Thymus (tissue), 11 donors: Measurements from ENCODE around the gene PSMD13. TPM values are rescaled to one million over a fixed set of nuclear protein-coding genes. Genes with fewer than 3 reads are reported as not detected.

Source experiments
- DNase-seq, 9 donors: peaks; one replicate each; pipeline ENCODE4 v3.0.0-alpha.2; 2013; ENCODE audit warnings: low spot score in 9 of 9, low read depth in 6 of 9, missing footprints in 1 of 9
- H3K27ac ChIP-seq, 2 donors: one replicate each; pipeline ENCODE4 v1.5.1; 2013; ENCODE audit warnings: control low read depth in 1 of 2, low read depth in 1 of 2, low read length in 1 of 2, mild to moderate bottlenecking in 1 of 2, moderate library complexity in 1 of 2
- H3K27me3 ChIP-seq, 2 donors: one replicate each; pipeline ENCODE4 v1.5.1; 2013; ENCODE audit warnings: low read length in 1 of 2; ENCODE audit not compliant: control insufficient read depth in 2 of 2, insufficient read depth in 1 of 2
- H3K36me3 ChIP-seq, 2 donors: one replicate each; pipeline ENCODE4 v1.5.1; 2013; ENCODE audit warnings: low read length in 1 of 2, mild to moderate bottlenecking in 1 of 2, moderate library complexity in 1 of 2; ENCODE audit not compliant: control insufficient read depth in 2 of 2, insufficient read depth in 2 of 2
- H3K4me1 ChIP-seq, 2 donors: one replicate each; pipeline ENCODE4 v1.5.1; 2013; ENCODE audit warnings: low read length in 2 of 2; ENCODE audit not compliant: control insufficient read depth in 2 of 2, insufficient read depth in 2 of 2
- H3K4me3 ChIP-seq, 2 donors: one replicate each; pipeline ENCODE4 v1.5.1; 2013; ENCODE audit warnings: low read length in 2 of 2, control low read depth in 1 of 2, mild to moderate bottlenecking in 1 of 2
- H3K9me3 ChIP-seq, 2 donors: one replicate each; pipeline ENCODE4 v1.5.1; 2013; ENCODE audit warnings: low read length in 1 of 2, mild to moderate bottlenecking in 1 of 2; ENCODE audit not compliant: control insufficient read depth in 2 of 2, insufficient read depth in 1 of 2
- WGBS: extraction: QIAGEN DNeasy Blood & Tissue Kit; methylation state at CpG from one replicate; pipeline ENCODE4 v1.1.7; 2013; 5-methylcytosine and 5-hydroxymethylcytosine counted together
- polyA plus RNA-seq: library from polyadenylated mRNA; stranded (reverse); fragments of 200-250 nt; gene quantifications from one replicate; pipeline ENCODE4 v1.2.3, GENCODE V29; 2013
- total RNA-seq: library from RNA; stranded (reverse); fragments of 120-200 nt; gene quantifications from one replicate; pipeline ENCODE4 v1.2.4, GENCODE V29; 2013
- donor health status: healthy.

The PSMD13 gene
- total and polyA plus RNA-seq, 2 donors, result 134 to 192 TPM

DNA sequence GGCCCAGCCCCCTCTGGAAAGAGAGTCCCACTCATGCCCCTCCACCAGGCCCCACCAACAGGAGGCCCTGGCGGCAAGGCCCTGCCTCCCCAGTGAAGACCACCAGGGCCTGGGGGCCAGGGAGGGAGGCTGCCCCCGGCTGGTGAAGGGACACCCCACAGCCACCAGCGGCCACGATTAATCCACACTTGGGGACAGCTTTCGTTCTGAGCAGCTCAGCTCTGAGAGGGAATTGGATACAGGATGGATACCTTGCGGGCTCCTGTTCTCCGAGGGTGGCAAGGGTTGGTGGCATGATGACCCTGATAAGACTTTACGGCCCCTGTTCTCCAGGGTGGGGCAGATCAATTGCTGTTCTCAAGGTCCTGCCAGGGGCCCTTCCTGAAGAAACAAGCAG, 34.5 kb downstream of the PSMD13 start:
- Histone ChIP-seq H3K4me3 (no peak overlapping the region), H3K4me1 (peaks cover 12 to 34% of the 10 kb centered on the region in 2 donors), H3K36me3 (peaks cover 0 to 3% of the 10 kb centered on the region in 2 donors), H3K27ac (no peak overlapping the region), H3K9me3 (peaks cover 0 to 3% of the 10 kb centered on the region in 2 donors), H3K27me3 (peaks cover 0 to 4% of the 10 kb centered on the region in 2 donors)
- DNase-seq, result no peak
- WGBS, result 86% methylated on average over 8 of the region's 8 CpGs

DNA sequence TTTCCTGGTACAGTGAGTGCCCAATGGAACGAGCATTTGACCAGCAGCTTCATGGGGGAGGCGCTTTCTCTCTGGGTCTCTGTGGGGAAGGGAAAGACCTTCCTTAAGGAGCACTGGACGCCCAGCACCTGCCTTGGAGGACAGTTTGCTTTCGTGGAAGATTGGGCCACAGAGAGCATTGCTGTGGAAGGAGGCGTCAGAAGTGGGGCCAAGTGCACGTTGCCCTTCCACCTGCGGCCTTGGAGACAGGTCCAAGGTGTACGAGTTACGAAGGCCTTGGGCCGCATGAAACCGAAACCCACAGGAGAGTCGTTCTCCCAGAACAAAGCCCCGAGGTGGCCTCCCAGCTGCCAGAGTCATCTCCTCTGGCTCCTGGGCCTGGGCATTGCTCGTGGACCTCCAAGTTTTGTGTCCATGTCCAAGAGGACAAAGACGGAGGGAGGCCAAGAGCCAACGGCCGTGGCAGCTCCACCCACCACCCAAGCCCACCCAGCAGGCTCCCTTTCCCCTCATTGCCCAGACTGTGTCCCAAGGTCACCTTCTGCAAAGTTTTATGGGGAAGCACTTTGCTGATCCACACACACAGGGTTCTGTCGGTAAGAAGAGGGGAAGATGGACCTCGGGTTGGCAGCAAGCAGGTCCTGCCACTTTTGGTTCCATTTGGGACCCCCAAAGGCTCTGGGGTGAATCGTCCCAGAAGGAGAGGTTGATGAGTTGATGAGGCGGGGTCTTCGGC, 35.6 kb downstream of the PSMD13 start:
- WGBS, result 97% methylated on average over 22 of the region's 22 CpGs
- Histone ChIP-seq H3K27me3 (peaks cover 0 to 8% of the 10 kb centered on the region in 2 donors), H3K4me3 (no peak overlapping the region), H3K4me1 (peaks cover 12 to 32% of the 10 kb centered on the region in 2 donors), H3K36me3 (peaks cover 0 to 3% of the 10 kb centered on the region in 2 donors), H3K27ac (no peak overlapping the region), H3K9me3 (no peaks in the 10 kb centered on the region)
- DNase-seq, result no peak

DNA sequence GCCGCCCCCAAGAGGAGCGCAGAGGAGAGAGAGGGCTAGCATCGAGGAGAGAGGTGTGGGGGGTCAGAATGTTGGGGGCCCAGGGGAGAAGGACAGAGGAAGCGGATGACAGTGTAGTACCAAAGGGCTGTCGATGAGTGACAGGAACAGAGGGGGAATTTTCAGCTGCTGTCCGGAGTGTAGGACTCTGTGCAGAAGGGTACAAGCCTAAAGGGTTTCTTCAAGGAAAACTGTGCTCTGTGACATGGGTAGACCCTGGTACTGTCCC, 36.1 kb downstream of the PSMD13 start:
- peaks cover 7 to 31% of the 10 kb centered on the region in 2 donors for H3K4me1 ChIP-seq
- WGBS, result 90% methylated on average over 6 of the region's 6 CpGs
- H3K27ac ChIP-seq, result no peak overlapping the region
- no peak for DNase-seq
- peaks cover 0 to 13% of the 10 kb centered on the region in 2 donors for H3K27me3 ChIP-seq
- H3K4me3 ChIP-seq, result no peak overlapping the region
- H3K36me3 ChIP-seq, result peaks cover 0 to 2% of the 10 kb centered on the region in 2 donors
- no peaks in the 10 kb centered on the region for H3K9me3 ChIP-seq

DNA sequence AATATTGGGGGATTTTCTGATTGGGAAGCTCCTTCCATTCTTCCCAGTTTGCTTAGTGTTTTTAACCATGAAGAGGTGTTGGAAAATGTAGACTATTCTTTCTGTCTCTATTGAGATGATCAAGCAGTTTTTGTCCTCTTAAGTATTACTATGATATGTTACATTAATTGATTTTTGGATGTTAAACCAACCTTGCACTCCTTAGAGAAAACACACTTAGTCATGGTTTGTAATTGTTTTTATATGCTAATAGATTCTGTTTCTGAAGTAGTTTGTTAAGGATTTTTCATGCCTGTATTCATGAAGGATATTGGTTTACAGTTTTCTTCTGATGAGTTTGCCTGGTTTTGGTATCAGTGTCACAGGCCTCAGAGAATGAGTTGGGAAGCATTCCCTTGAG, 39.4 kb downstream of the PSMD13 start:
- peaks cover 30 to 46% of the 10 kb centered on the region in 2 donors for H3K27me3 ChIP-seq
- peaks cover 0 to 31% of the 10 kb centered on the region in 2 donors for H3K4me1 ChIP-seq
- H3K4me3 ChIP-seq, result no peak overlapping the region
- H3K36me3 ChIP-seq, result no peaks in the 10 kb centered on the region
- no peak overlapping the region for H3K27ac ChIP-seq
- peaks cover under 1 to 9% of the 10 kb centered on the region in 2 donors for H3K9me3 ChIP-seq
- DNase-seq, result no peak

DNA sequence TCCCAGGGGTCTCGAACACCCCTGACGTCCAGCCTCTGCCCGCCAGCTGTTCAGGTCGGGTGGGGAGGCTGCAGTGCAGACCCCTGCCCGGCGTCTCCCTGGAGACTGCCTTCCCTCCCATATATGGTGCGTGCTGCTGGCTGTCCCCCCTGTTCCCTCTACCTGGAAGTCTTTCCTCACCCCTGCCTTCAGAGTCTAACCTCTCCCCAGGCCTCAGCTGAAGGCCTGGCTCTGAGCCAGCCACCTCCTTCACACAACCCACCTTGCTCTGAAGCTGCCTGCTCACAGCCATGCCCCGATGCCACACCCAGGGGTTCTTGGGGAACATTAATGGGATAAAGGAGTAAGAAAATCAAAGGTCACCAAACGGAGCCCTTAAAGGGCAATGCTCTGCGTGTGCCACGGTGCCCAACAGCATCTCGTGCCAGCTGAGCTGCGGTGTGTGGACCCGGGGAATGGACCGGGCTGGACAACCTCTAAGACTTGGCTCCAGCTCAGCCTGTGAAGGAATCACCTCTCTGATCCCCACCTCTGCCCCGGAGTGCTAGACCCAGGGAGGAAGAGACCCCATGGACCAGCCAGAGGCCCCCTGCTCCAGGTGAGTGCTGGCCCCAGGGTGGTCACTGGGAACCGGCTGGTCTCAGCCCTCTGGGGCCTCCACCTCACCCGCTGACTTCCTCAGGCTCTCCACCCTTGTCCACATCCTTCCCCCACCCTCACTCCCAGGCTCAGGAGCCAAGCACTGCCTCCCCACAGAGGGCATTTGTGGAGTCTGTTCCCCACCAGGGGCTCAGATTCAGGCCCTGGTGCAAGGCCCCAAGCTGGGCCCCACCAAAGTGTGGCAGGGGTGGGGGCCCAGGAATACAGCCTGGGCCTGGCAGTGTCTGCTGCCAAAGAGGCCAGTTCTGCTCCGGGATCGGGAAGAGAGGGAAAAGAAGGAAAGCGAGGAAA, 41.5 kb downstream of the PSMD13 start, which contains the start of gene NLRP6:
TSS of gene NLRP6 (plus strand) at position 407 of the 951 bp plus-strand sequence. CDS start at position 570, 163 bp downstream.
- 93% methylated on average over 21 of the region's 21 CpGs for WGBS
- H3K4me1 ChIP-seq, result peaks cover 0 to 40% of the 10 kb centered on the region in 2 donors

DNA sequence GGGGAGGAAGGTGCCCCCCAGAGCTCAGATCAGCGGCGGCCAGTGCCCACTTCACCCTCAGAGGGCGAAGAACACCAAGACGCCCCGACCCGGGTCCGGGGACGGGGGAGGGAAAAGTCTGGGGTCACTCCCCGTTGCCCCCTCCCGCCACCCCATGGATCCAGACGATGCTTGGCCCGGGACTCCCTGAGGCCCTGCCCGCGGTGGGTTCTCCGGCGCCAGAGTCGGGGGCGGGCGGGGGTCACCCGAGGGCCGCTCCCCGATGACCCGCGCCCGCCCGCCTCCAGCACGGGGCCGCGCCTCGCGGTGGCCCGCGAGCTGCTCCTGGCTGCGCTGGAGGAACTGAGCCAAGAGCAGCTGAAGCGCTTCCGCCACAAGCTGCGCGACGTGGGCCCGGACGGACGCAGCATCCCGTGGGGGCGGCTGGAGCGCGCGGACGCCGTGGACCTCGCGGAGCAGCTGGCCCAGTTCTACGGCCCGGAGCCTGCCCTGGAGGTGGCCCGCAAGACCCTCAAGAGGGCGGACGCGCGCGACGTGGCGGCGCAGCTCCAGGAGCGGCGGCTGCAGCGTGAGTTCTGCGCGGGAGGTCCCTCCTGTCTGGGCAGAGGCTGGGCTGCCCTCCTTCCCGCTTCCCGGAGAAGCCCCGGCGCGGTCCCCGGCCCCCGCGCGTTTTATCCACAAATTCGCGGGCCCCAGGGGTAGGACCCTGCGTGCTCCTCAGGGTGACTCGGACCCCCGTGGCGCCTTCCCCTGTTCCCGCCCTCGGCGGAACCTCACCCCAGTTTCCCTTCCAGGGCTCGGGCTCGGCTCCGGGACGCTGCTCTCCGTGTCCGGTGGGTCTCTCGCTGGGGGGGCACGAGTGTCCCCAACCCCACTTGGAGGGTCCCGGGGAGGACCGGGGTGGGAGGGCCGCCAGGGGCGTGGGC, 42.5 kb downstream of the PSMD13 start:
- Histone ChIP-seq H3K27ac (peak overlapping the region in 1 of 2 donors; percentile 36), H3K4me1 (peaks cover 0 to 40% of the 10 kb centered on the region in 2 donors), H3K9me3 (peaks cover 1 to 9% of the 10 kb centered on the region in 2 donors), H3K36me3 (no peaks in the 10 kb centered on the region), H3K27me3 (peaks cover 54 to 70% of the 10 kb centered on the region in 2 donors), H3K4me3 (peak overlapping the region; percentile 24 to 41)
- DNase-seq, result peak in 1 of 9 donors; percentile 34
- WGBS, result 20% methylated on average over 97 of the region's 97 CpGs

More for the DNA sequence above, 41.5 kb downstream of the PSMD13 start, which contains the start of gene NLRP6:
- Histone ChIP-seq H3K27me3 (peaks cover 48 to 62% of the 10 kb centered on the region in 2 donors), H3K27ac (peak within 1 kb of the TSS in 1 of 2 donors; percentile 18), H3K4me3 (peak within 1 kb of the TSS in 1 of 2 donors; percentile 41), H3K36me3 (no peaks in the 10 kb centered on the region), H3K9me3 (peaks cover 1 to 9% of the 10 kb centered on the region in 2 donors)
- no peak for DNase-seq

DNA sequence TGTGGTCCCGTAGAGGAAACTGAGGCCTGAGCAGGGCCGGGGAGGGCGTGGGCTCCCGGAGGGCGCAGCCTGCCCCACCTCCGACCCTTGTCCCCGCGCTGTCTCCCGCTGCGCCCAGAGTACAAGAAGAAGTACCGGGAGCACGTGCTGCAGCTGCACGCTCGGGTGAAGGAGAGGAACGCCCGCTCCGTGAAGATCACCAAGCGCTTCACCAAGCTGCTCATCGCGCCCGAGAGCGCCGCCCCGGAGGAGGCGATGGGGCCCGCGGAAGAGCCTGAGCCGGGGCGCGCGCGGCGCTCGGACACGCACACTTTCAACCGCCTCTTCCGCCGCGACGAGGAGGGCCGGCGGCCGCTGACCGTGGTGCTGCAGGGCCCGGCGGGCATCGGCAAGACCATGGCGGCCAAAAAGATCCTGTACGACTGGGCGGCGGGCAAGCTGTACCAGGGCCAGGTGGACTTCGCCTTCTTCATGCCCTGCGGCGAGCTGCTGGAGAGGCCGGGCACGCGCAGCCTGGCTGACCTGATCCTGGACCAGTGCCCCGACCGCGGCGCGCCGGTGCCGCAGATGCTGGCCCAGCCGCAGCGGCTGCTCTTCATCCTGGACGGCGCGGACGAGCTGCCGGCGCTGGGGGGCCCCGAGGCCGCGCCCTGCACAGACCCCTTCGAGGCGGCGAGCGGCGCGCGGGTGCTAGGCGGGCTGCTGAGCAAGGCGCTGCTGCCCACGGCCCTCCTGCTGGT, 43.4 kb downstream of the PSMD13 start:
- Histone ChIP-seq H3K4me1 (peaks cover 0 to 40% of the 10 kb centered on the region in 2 donors), H3K4me3 (peak overlapping the region; percentile 24 to 41)

More for the DNA sequence above, 43.4 kb downstream of the PSMD13 start:
- peak in 2 of 9 donors; percentile 45 to 67 for DNase-seq
- 4% methylated on average over 85 of the region's 85 CpGs for WGBS
- H3K9me3 ChIP-seq, result peaks cover 1 to 9% of the 10 kb centered on the region in 2 donors
- H3K36me3 ChIP-seq, result no peaks in the 10 kb centered on the region
- H3K27me3 ChIP-seq, result peaks cover 56 to 71% of the 10 kb centered on the region in 2 donors
- H3K27ac ChIP-seq, result peak overlapping the region in 1 of 2 donors; percentile 52
